ENCODE data around the gene SLC13A3.

DNA sequence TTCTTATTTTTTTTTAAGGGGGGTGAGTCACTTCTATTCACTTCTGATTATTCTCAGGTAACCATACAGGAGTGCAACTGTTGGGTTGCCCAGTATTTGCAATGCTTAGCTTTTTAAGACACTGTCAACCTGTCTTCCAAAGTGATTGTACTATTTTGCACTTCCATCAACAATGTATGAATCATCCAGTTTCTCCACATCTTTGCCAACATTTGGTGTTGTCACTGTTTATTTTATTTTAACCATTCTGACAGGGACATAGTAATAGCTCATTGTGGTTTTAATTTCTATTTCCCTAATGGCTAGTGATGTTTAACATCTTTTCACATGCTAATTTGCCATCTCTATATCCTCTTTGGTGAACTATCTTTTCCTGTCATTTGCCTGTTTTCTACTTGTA is 1.4 kb upstream of the SLC13A3 start:
- TF ChIP-seq CTCF (IDR thresholded peaks at IDR 0.05), result no peak
- no peak for TF ChIP-seq POLR2AphosphoS5 (IDR thresholded peaks at IDR 0.05)
- TF ChIP-seq POLR2A (IDR thresholded peaks at IDR 0.05), result no peak
- no peak for TF ChIP-seq EP300 (IDR thresholded peaks at IDR 0.05)

Measured in gastroesophageal sphincter (tissue), 3 donors.